ENCODE results near the gene PGLYRP2. TPM values are rescaled to one million over a fixed set of nuclear protein-coding genes. Genes with fewer than 3 reads are reported as not detected.

Gene PGLYRP2
- total and polyA plus RNA-seq, 7 experiments from 2014 or later = 0.21 to 0.65 (median 0.49) TPM; not detected in 2

- H3K27ac Mint-ChIP-seq = peak overlapping the region; percentile 54 to 92 (median 85)
- peaks cover 0 to 1% (median 0%) of the 10 kb centered on the region in 11 donors for H3K9me3 Mint-ChIP-seq
- H3K4me1 Mint-ChIP-seq = peaks cover 41 to 64% (median 55%) of the 10 kb centered on the region in 7 donors
- DNase-seq (no peak), ATAC-seq (no peak)
- H3K4me1 ChIP-seq (ENCODE audit: control insufficient read depth in 2 of 2, insufficient read depth in 2 of 2, low read length in 2 of 2) = peaks cover 33 to 39% of the 10 kb centered on the region in 2 donors
- ChIA-PET POLR2A (interaction anchor here (0.6 to 9.9 kb wide), 10 partner anchors 9 to 886 kb away, joined by 3 to 101 read pairs (median 3); partner anchors contain the start of genes AKAP8L, PGLYRP2 and WIZ), CTCF (interaction anchor here (1.1 to 2.6 kb wide), 4 partner anchors 12 to 87 kb away, joined by 3 to 9 read pairs (median 6); partner anchors contain the start of gene AKAP8L)
- H3K36me3 ChIP-seq (ENCODE audit: control insufficient read depth in 2 of 3, insufficient read depth in 3 of 3, low read length in 3 of 3) = peaks cover 0 to 4% (median 0%) of the 10 kb centered on the region in 3 experiments
- no peaks in the 10 kb centered on the region for H3K27me3 ChIP-seq (ENCODE audit: control insufficient read depth in 2 of 2, insufficient read depth in 2 of 2, low read length in 2 of 2)
- peaks cover 0 to 14% (median 0%) of the 10 kb centered on the region in 5 donors for H3K27me3 Mint-ChIP-seq
- no peak overlapping the region for H3K27ac ChIP-seq (ENCODE audit: low read depth, low read length)
- H3K36me3 Mint-ChIP-seq = peaks cover 0 to 23% (median 0%) of the 10 kb centered on the region in 5 donors
- H3K4me3 Mint-ChIP-seq = peak overlapping the region; percentile 68 to 97 (median 92)
- H3K4me3 ChIP-seq (ENCODE audit: low read length) = peak overlapping the region; percentile 64
- no peaks in the 10 kb centered on the region for H3K9me3 ChIP-seq (ENCODE audit: control insufficient read depth in 2 of 3, low read length in 3 of 3)
- intact Hi-C loops (cut with micrococcal nuclease) = loop anchor here (5.0 to 10.0 kb wide), 3 partner anchors 53 to 368 kb away; no protein-coding TSS in a partner anchor
These were observed 10.4 kb downstream of the PGLYRP2 start for GRCh38 chr19:15468675-15469512.

GRCh38 chr19:15467734-15468214 is 11.5 kb downstream of the PGLYRP2 start:
- peak overlapping the region; percentile 56 to 97 (median 92) for H3K4me3 Mint-ChIP-seq
- peaks cover 36 to 40% of the 10 kb centered on the region in 2 donors for H3K4me1 ChIP-seq (ENCODE audit: control insufficient read depth in 2 of 2, insufficient read depth in 2 of 2, low read length in 2 of 2)
- H3K27ac ChIP-seq (ENCODE audit: low read depth, low read length) = no peak overlapping the region
- H3K36me3 ChIP-seq (ENCODE audit: control insufficient read depth in 2 of 3, insufficient read depth in 3 of 3, low read length in 3 of 3) = peaks cover 0 to 5% (median 0%) of the 10 kb centered on the region in 3 experiments
- ATAC-seq (no peak), DNase-seq (no peak)
- CTCF ChIA-PET = interaction anchor here (0.6 to 2.6 kb wide), 5 partner anchors 49 to 1618 kb away, joined by 4 to 12 read pairs (median 6); partner anchors contain the start of gene AKAP8L
- intact Hi-C loops (cut with micrococcal nuclease) = loop anchor here (1.0 to 10.0 kb wide), 8 partner anchors 15 to 370 kb away; no protein-coding TSS in a partner anchor
- H3K27me3 ChIP-seq (ENCODE audit: control insufficient read depth in 2 of 2, insufficient read depth in 2 of 2, low read length in 2 of 2) = no peaks in the 10 kb centered on the region
- peaks cover 38 to 69% (median 54%) of the 10 kb centered on the region in 7 donors for H3K4me1 Mint-ChIP-seq
- POLR2A ChIA-PET = interaction anchor here (0.6 to 9.9 kb wide), 13 partner anchors 10 to 887 kb away, joined by 3 to 101 read pairs (median 4); partner anchors contain the start of genes AKAP8, AKAP8L and WIZ
- H3K4me3 ChIP-seq (ENCODE audit: low read length) = no peak overlapping the region
- peaks cover 0 to 1% (median 0%) of the 10 kb centered on the region in 11 donors for H3K9me3 Mint-ChIP-seq
- H3K36me3 Mint-ChIP-seq = peaks cover 0 to 29% (median 6%) of the 10 kb centered on the region in 5 donors
- no peaks in the 10 kb centered on the region for H3K9me3 ChIP-seq (ENCODE audit: control insufficient read depth in 2 of 3, low read length in 3 of 3)
- peaks cover 0 to 14% (median 0%) of the 10 kb centered on the region in 5 donors for H3K27me3 Mint-ChIP-seq
- peak overlapping the region; percentile 79 to 95 (median 85) for H3K27ac Mint-ChIP-seq

- Histone ChIP-seq H3K4me3 (ENCODE audit: low read length) (peak overlapping the region; percentile 1), H3K4me1 (ENCODE audit: control insufficient read depth in 2 of 2, insufficient read depth in 2 of 2, low read length in 2 of 2) (peaks cover 43 to 47% of the 10 kb centered on the region in 2 donors), H3K27ac (ENCODE audit: low read depth, low read length) (peak overlapping the region; percentile 52), H3K9me3 (ENCODE audit: control insufficient read depth in 2 of 3, low read length in 3 of 3) (no peaks in the 10 kb centered on the region), H3K27me3 (ENCODE audit: control insufficient read depth in 2 of 2, insufficient read depth in 2 of 2, low read length in 2 of 2) (no peaks in the 10 kb centered on the region), H3K36me3 (ENCODE audit: control insufficient read depth in 2 of 3, insufficient read depth in 3 of 3, low read length in 3 of 3) (peaks cover 0 to 5% (median 0%) of the 10 kb centered on the region in 3 experiments)
- Mint-ChIP-seq H3K27me3 (peaks cover 0 to 14% (median 0%) of the 10 kb centered on the region in 5 donors), H3K4me1 (peaks cover 39 to 75% (median 53%) of the 10 kb centered on the region in 7 donors), H3K9me3 (peaks cover 0 to 1% (median 0%) of the 10 kb centered on the region in 11 donors), H3K27ac (peak overlapping the region; percentile 85 to 95 (median 87)), H3K36me3 (peaks cover 0 to 33% (median 6%) of the 10 kb centered on the region in 5 donors), H3K4me3 (peak overlapping the region; percentile 63 to 95 (median 76))
- peak in 6 of 9 donors; percentile 17 to 58 (median 32) for DNase-seq
- peak; percentile 42 for ATAC-seq
- intact Hi-C loops (cut with micrococcal nuclease) = loop anchor here (1.0 to 10.0 kb wide), 8 partner anchors 14 to 370 kb away; no protein-coding TSS in a partner anchor
- POLR2A ChIA-PET = interaction anchor here (0.6 to 9.9 kb wide), 13 partner anchors 11 to 136 kb away, joined by 3 to 101 read pairs (median 6); partner anchors contain the start of genes AKAP8, AKAP8L and WIZ
- CTCF ChIA-PET = interaction anchor here (0.6 to 1.7 kb wide), 4 partner anchors 48 to 375 kb away, joined by 4 to 12 read pairs (median 6); partner anchors contain the start of gene AKAP8L
These were observed 12.2 kb downstream of the PGLYRP2 start for GRCh38 chr19:15466851-15467733.

DNA sequence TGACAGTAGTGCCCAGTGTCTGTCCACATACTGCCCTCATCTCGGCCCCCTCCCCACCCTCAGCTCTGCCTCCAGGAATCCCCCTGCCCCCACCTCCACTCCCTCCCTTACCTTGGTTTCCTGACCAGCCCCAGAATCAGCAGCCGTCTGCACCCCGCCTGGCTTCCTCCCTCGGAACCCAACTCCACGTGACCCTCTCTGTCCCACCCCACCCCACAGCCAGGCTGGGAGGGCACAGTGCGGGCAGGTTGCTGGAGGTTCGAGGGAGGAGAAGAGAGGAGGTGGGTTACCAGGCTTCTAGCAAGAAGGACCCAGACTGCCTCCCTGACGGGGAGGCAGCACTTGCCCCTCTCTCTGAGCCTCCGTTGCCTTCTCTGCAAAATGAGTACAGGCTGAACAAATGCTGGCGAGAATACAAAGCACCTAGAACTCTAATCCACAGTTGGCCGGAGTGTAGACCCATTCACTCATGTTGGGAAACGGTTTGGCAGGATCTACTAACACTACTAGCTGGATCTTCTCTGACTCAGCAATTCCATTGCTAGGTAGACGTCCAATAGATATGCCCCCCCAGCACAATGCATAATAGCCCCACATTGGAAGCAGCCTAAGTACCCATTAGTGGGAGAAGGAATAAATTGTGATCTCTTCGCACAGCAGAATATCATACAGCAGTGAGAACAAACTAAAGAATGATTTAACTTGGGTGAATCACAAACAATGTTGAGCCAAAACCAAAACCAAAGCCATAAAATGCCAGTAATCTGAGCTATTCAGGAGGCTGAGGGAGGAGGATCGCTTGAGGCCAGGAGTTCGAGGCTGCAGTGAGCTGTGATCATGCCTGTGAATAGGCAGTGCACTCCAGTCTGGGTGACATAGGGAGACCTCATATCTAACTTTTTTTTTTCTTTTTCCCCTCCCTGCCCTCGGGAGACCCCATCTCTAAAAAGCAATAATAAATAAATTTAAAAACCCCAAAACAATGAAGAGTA is 14.6 kb downstream of the PGLYRP2 start, which contains the start of gene RASAL3:
Gene RASAL3, minus strand, starts transcription at position 151 of the 992 bp plus-strand sequence. CDS start 186 bp downstream, outside the sequence.
- H3K27me3 Mint-ChIP-seq = peaks cover 0 to 10% (median 0%) of the 10 kb centered on the region in 5 donors
- ChIA-PET POLR2A (interaction anchor here (0.9 to 9.9 kb wide), 16 partner anchors 10 to 606 kb away, joined by 3 to 101 read pairs (median 8); partner anchors contain the start of genes AKAP8, AKAP8L and WIZ), CTCF (interaction anchor here (0.7 to 3.4 kb wide), 7 partner anchors 11 to 90 kb away, joined by 3 to 19 read pairs (median 5); partner anchors contain the start of gene AKAP8L)
- H3K4me1 Mint-ChIP-seq = peaks cover 45 to 82% (median 68%) of the 10 kb centered on the region in 7 donors
- intact Hi-C loops (cut with micrococcal nuclease) = loop anchor here (1.0 to 10.0 kb wide), 9 partner anchors 45 to 373 kb away; partner anchors contain the start of genes AKAP8 (in 1 of the 2) and BRD4 (in 1 of the 2)
- Histone ChIP-seq H3K9me3 (ENCODE audit: control insufficient read depth in 2 of 3, low read length in 3 of 3) (no peaks in the 10 kb centered on the region), H3K27ac (ENCODE audit: low read depth, low read length) (peak within 1 kb of the TSS; percentile 91), H3K4me1 (ENCODE audit: control insufficient read depth in 2 of 2, insufficient read depth in 2 of 2, low read length in 2 of 2) (peaks cover 56 to 64% of the 10 kb centered on the region in 2 donors), H3K36me3 (ENCODE audit: control insufficient read depth in 2 of 3, insufficient read depth in 3 of 3, low read length in 3 of 3) (peaks cover 4 to 25% (median 16%) of the 10 kb centered on the region in 3 experiments), H3K27me3 (ENCODE audit: control insufficient read depth in 2 of 2, insufficient read depth in 2 of 2, low read length in 2 of 2) (no peaks in the 10 kb centered on the region), H3K4me3 (ENCODE audit: low read length) (peak within 1 kb of the TSS; percentile 85)
- peak in 8 of 9 donors; percentile 44 to 65 (median 47) for DNase-seq
- ATAC-seq = peak; percentile 69
- peaks cover 0 to 1% (median 0%) of the 10 kb centered on the region in 11 donors for H3K9me3 Mint-ChIP-seq
- H3K27ac Mint-ChIP-seq = peak within 1 kb of the TSS; percentile 91 to 98 (median 94)
- H3K36me3 Mint-ChIP-seq = peaks cover 4 to 45% (median 13%) of the 10 kb centered on the region in 5 donors
- peak within 1 kb of the TSS; percentile 85 to 97 (median 95) for H3K4me3 Mint-ChIP-seq

Measured in naive thymus-derived CD4-positive, alpha-beta T cell (primary cell).